Measurements from ENCODE around the gene WDR54.

WDR54 gene

GRCh38 chr2:74373985-74374384 is 47.5 kb upstream of the WDR54 start:
- no peaks in the 10 kb centered on the region for H3K9me2 ChIP-seq (replicated peaks; ENCODE audit: control insufficient read depth, low read length)
- no peaks in the 10 kb centered on the region for H3K4me1 ChIP-seq (ENCODE audit: control insufficient read depth, low read length)
- H3K9me3 ChIP-seq (ENCODE audit: control insufficient read depth, insufficient read depth, low read length): no peaks in the 10 kb centered on the region
- no peak for TF ChIP-seq EZH2phosphoT487 (IDR thresholded peaks at IDR 0.05; ENCODE audit: borderline replicate concordance, low read length)
- no peak for TF ChIP-seq CTCF (IDR thresholded peaks at IDR 0.05; ENCODE audit: low read depth, low read length, poor library complexity, severe bottlenecking)
- no peak overlapping the region for H3K4me2 ChIP-seq (ENCODE audit: low read length)
- H3K36me3 ChIP-seq (ENCODE audit: control insufficient read depth, low read length): peaks cover 30% of the 10 kb centered on the region
- H3F3A ChIP-seq (ENCODE audit: control insufficient read depth, insufficient read depth): no peaks in the 10 kb centered on the region
- no peaks in the 10 kb centered on the region for H3K79me2 ChIP-seq (ENCODE audit: control insufficient read depth, low read length)
- no peaks in the 10 kb centered on the region for H3K27me3 ChIP-seq (ENCODE audit: control insufficient read depth, low read length)
- H4K20me1 ChIP-seq (ENCODE audit: control insufficient read depth, insufficient read depth, low read depth, low read length): no peaks in the 10 kb centered on the region
- H3K27ac ChIP-seq (ENCODE audit: low read depth, low read length): no peak overlapping the region
- H3K4me3 ChIP-seq (ENCODE audit: low read length): no peak overlapping the region

GRCh38 chr2:74374509-74375205 is 46.9 kb upstream of the WDR54 start:
- Histone ChIP-seq H3K79me2 (ENCODE audit: control insufficient read depth, low read length) (peaks cover 5% of the 10 kb centered on the region), H3K4me2 (ENCODE audit: low read length) (no peak overlapping the region), H3K27ac (ENCODE audit: low read depth, low read length) (no peak overlapping the region), H3K4me3 (ENCODE audit: low read length) (no peak overlapping the region), H3K36me3 (ENCODE audit: control insufficient read depth, low read length) (peaks cover 27% of the 10 kb centered on the region), H3K4me1 (ENCODE audit: control insufficient read depth, low read length) (no peaks in the 10 kb centered on the region), H3K9me3 (ENCODE audit: control insufficient read depth, insufficient read depth, low read length) (no peaks in the 10 kb centered on the region), H3F3A (ENCODE audit: control insufficient read depth, insufficient read depth) (no peaks in the 10 kb centered on the region), H3K27me3 (ENCODE audit: control insufficient read depth, low read length) (no peaks in the 10 kb centered on the region), H3K9me2 (replicated peaks; ENCODE audit: control insufficient read depth, low read length) (no peaks in the 10 kb centered on the region), H4K20me1 (ENCODE audit: control insufficient read depth, insufficient read depth, low read depth, low read length) (peaks cover 2% of the 10 kb centered on the region)
- TF ChIP-seq EZH2phosphoT487 (IDR thresholded peaks at IDR 0.05; ENCODE audit: borderline replicate concordance, low read length) (no peak), CTCF (IDR thresholded peaks at IDR 0.05; ENCODE audit: low read depth, low read length, poor library complexity, severe bottlenecking) (no peak)

GRCh38 chr2:74375838-74376237 is 45.7 kb upstream of the WDR54 start:
- Histone ChIP-seq H3K9me2 (replicated peaks; ENCODE audit: control insufficient read depth, low read length) (no peaks in the 10 kb centered on the region), H3K27me3 (ENCODE audit: control insufficient read depth, low read length) (no peaks in the 10 kb centered on the region), H3K4me1 (ENCODE audit: control insufficient read depth, low read length) (peaks cover 8% of the 10 kb centered on the region), H3K36me3 (ENCODE audit: control insufficient read depth, low read length) (peaks cover 18% of the 10 kb centered on the region), H3K9me3 (ENCODE audit: control insufficient read depth, insufficient read depth, low read length) (no peaks in the 10 kb centered on the region), H4K20me1 (ENCODE audit: control insufficient read depth, insufficient read depth, low read depth, low read length) (peaks cover 10% of the 10 kb centered on the region), H3K4me3 (ENCODE audit: low read length) (no peak overlapping the region), H3K79me2 (ENCODE audit: control insufficient read depth, low read length) (peaks cover 16% of the 10 kb centered on the region), H3F3A (ENCODE audit: control insufficient read depth, insufficient read depth) (no peaks in the 10 kb centered on the region), H3K4me2 (ENCODE audit: low read length) (no peak overlapping the region), H3K27ac (ENCODE audit: low read depth, low read length) (no peak overlapping the region)
- TF ChIP-seq CTCF (IDR thresholded peaks at IDR 0.05; ENCODE audit: low read depth, low read length, poor library complexity, severe bottlenecking) (no peak), EZH2phosphoT487 (IDR thresholded peaks at IDR 0.05; ENCODE audit: borderline replicate concordance, low read length) (no peak)
